HEK293T (cell line): ENCODE measurements around the gene MAD1L1.

Experiments
- BHLHE40 ChIP-seq: fragments of 450-650 bp; IDR thresholded peaks from 2 replicates; pipeline ENCODE4 v1.6.1; 2016; ENCODE audit warnings: mild to moderate bottlenecking, moderate library complexity, borderline replicate concordance
- CTBP1 ChIP-seq: fragments of 450-650 bp; IDR thresholded peaks from 2 replicates; pipeline ENCODE4 v1.6.1; 2016; ENCODE audit warnings: borderline replicate concordance
- FOXA1 ChIP-seq: fragments of 450-650 bp; IDR thresholded peaks from 2 replicates; pipeline ENCODE4 v1.6.1; 2016; ENCODE audit warnings: mild to moderate bottlenecking
- FOXM1 ChIP-seq: fragments of 450-650 bp; IDR thresholded peaks from 2 replicates; pipeline ENCODE4 v1.6.1; 2017; ENCODE audit warnings: mild to moderate bottlenecking, borderline replicate concordance
- HDGF ChIP-seq: fragments of 450-650 bp; IDR thresholded peaks from 2 replicates; pipeline ENCODE4 v1.6.1; 2017; ENCODE audit warnings: antibody characterized with exemption, borderline replicate concordance
- L3MBTL2 ChIP-seq: fragments of 450-650 bp; conservative IDR thresholded peaks from 2 replicates; pipeline ENCODE4 v1.6.1; 2016; ENCODE audit warnings: mild to moderate bottlenecking
- LEF1 ChIP-seq: fragments of 450-650 bp; IDR thresholded peaks from 2 replicates; pipeline ENCODE4 v1.6.1; 2017; ENCODE audit warnings: mild to moderate bottlenecking, borderline replicate concordance
- SP1 ChIP-seq: fragments of 450-650 bp; IDR thresholded peaks from 2 replicates; pipeline ENCODE4 v1.6.1; 2017
- SUZ12 ChIP-seq: fragments of 450-650 bp; IDR thresholded peaks from 2 replicates; pipeline ENCODE4 v1.6.1; 2016; ENCODE audit warnings: mild to moderate bottlenecking
- ZNF384 ChIP-seq: fragments of 450-650 bp; IDR thresholded peaks from 2 replicates; pipeline ENCODE4 v1.6.1; 2016
- TF ChIP-seq, protein P1 (sequence below): fragments of 450-650 bp; IDR thresholded peaks from 2 replicates; pipeline ENCODE4 v1.6.1; 2016

DNA sequence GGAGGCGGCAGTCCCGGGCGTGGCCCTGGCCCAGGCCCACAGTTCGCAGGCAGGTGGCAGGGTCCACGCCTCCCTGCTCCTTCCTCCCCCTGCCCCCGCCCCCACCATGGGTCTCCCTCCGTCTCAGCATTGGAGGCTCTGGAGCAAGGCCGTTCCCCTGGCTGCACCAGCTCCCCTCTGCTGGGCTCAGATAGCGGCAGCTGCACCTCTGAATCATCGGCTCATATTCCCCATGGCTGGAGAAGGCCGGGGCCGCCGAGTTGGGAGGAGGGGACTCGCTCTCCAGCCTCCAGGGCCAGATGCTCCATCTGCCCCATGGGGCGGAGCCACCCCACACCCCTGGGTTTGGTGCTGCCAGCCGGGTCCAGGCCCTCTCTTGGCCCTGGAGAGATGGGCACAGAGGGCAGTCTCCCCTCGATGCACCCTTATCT is 417.7 kb downstream of the MAD1L1 start:
- TF ChIP-seq L3MBTL2 (no peak), SUZ12 (no peak), FOXM1 (no peak), SP1 (no peak), HDGF (no peak), BHLHE40 (no peak), CTBP1 (no peak), LEF1 (no peak), ZNF384 (no peak), FOXA1 (no peak)
- TF ChIP-seq, protein P1, sequence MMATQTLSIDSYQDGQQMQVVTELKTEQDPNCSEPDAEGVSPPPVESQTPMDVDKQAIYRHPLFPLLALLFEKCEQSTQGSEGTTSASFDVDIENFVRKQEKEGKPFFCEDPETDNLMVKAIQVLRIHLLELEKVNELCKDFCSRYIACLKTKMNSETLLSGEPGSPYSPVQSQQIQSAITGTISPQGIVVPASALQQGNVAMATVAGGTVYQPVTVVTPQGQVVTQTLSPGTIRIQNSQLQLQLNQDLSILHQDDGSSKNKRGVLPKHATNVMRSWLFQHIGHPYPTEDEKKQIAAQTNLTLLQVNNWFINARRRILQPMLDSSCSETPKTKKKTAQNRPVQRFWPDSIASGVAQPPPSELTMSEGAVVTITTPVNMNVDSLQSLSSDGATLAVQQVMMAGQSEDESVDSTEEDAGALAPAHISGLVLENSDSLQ = no peak
